Kidney (tissue), 14 donors: ENCODE measurements around the gene INPP5E. TPM values are rescaled to one million over a fixed set of nuclear protein-coding genes. Genes with fewer than 3 reads are reported as not detected.
"Not testable (repeated sequence)": the region's sequence is repeated elsewhere in the genome, so short reads cannot be mapped to it uniquely, and the experiment has no call there.

Experiments used
- DNase-seq, 5 donors: peaks; one replicate each; pipeline ENCODE4 v3.0.0-alpha.2; 2013 to 2020
- FAIRE-seq: peaks from 2 replicates; lab custom pipeline; 2012; peaks lifted over from hg19 to GRCh38; lab: Jason Lieb, UNC
- H3K27ac ChIP-seq, 2 donors: one replicate each; pipeline ENCODE4 v1.7.0; 2013; ENCODE audit warnings: low read depth in 2 of 2, low read length in 2 of 2, inconsistent platforms in 1 of 2
- H3K27me3 ChIP-seq: one replicate; pipeline ENCODE4 v1.7.1; 2013; ENCODE audit warnings: low read length, inconsistent platforms; ENCODE audit not compliant: control insufficient read depth, insufficient read depth
- H3K36me3 ChIP-seq, 3 donors: one replicate each; pipeline versions ENCODE4 v1.7.0 to v1.7.1; 2013; ENCODE audit warnings: low read length in 3 of 3, control low read depth in 1 of 3, inconsistent platforms in 1 of 3; ENCODE audit not compliant: insufficient read depth in 3 of 3, control insufficient read depth in 2 of 3
- H3K4me1 ChIP-seq, 3 donors: one replicate each; pipeline versions ENCODE4 v1.7.0 to v1.7.1; 2013; ENCODE audit warnings: low read length in 3 of 3, inconsistent platforms in 1 of 3, low read depth in 1 of 3; ENCODE audit not compliant: control insufficient read depth in 2 of 3, insufficient read depth in 2 of 3
- H3K4me3 ChIP-seq, 3 donors: one replicate each; pipeline versions ENCODE4 v1.7.0 to v1.8.1; 2013; ENCODE audit warnings: low read length in 3 of 3, control low read depth in 1 of 3, inconsistent platforms in 1 of 3
- H3K9ac ChIP-seq, 3 donors: one replicate each; pipeline versions ENCODE4 v1.7.0 to v1.7.1; 2013; ENCODE audit warnings: low read length in 3 of 3, control low read depth in 1 of 3, inconsistent platforms in 1 of 3
- H3K9me3 ChIP-seq, 3 donors: one replicate each; pipeline versions ENCODE4 v1.7.0 to v1.7.1; 2013; ENCODE audit warnings: low read length in 3 of 3, control low read depth in 1 of 3, inconsistent platforms in 1 of 3; ENCODE audit not compliant: control insufficient read depth in 2 of 3, insufficient read depth in 1 of 3
- intact Hi-C: fragments of 100-400 bp; cut with DNase I; formaldehyde crosslinking; loops from one replicate; pipeline ENCODE4 v1.11.1; 2022
- polyA plus RNA-seq: library from polyadenylated mRNA; stranded (reverse); fragments of 350-450 nt; fragmentation: Illumina TruSeq; extraction: RNeasy Lipid Tissue Mini Kit (QIAGEN cat#74804); gene quantifications from one replicate; pipeline ENCODE4 v1.2.3, GENCODE V29; 2014; ENCODE audit warnings: low read depth, low replicate concordance; ENCODE audit not compliant: insufficient read depth
- total RNA-seq: library from RNA; stranded (reverse); fragmentation: NEBNext Ultra II Directional; extraction: Animal tissue kit (Norgen Biotek cat#: 25700); gene quantifications from one replicate; pipeline ENCODE4 v1.2.1, GENCODE V29; 2021
- TF ChIP-seq, protein P1 (sequence below): IDR thresholded peaks from 3 replicates; pipeline ENCODE4 v1.5.1; 2012; ENCODE audit warnings: mild to moderate bottlenecking, moderate library complexity, borderline replicate concordance; ENCODE audit not compliant: insufficient read depth; ENCODE audit errors: extremely low read depth
- donor health status: control.
- donor health status: control.
- donor health status: control.
- donor health status: control.
- donor health status: control.
- donor health status: DM: yes; HTN: yes; CAD: no.
- donor health status: Normal renal cell carcinoma (clear cell type).

INPP5E gene
- total and polyA plus RNA-seq, 2 donors from 2014 or later, result 6.9 to 14.0 TPM

DNA sequence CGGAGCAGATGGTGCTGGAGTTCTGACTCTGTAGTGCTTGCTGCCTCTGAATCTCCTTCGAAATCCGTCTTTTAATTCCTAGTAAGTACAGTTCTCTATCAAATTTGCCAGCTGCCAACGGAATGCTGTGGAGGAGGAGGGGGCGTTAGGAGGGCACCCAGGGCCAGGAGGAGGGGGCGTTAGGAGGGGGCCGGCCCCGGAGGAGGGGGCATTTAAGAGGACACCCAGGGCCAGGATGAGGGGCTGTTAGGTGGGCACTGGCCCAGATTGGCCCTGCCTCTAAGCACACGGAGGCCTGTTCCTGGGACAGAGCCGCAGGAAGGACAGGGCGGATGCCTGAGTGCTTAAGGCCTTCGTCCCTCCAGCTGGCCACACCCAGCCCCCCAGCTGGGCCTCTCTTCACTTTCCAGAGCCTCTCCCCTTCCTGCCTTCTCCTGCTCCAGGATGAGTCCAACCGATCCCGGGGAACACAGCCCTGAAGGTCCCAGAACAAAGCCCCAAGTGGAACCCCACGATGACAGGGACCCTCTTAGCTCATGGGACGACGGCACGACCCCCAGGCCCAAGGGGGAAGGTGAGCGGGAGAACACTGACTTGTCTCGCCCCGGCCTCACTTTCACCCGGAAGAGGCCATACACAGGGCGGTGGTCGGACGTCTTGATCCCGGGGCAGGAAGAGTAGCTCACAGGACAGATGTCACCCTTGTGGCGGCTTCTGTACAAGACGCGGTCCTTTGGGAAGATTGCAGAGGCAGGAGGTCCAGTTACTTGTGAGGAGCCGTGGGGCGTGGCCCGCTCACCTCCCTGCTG, 9.8 kb downstream of the INPP5E start:
- Histone ChIP-seq H3K27me3 (no peaks in the 10 kb centered on the region), H3K4me1 (no peaks in the 10 kb centered on the region), H3K9me3 (no peaks in the 10 kb centered on the region), H3K27ac (no peak overlapping the region), H3K9ac (no peak overlapping the region), H3K4me3 (no peak overlapping the region), H3K36me3 (peaks cover 0 to 7% (median under 1%) of the 10 kb centered on the region in 3 donors)
- DNase-seq, result no peak
- TF ChIP-seq, protein P1, sequence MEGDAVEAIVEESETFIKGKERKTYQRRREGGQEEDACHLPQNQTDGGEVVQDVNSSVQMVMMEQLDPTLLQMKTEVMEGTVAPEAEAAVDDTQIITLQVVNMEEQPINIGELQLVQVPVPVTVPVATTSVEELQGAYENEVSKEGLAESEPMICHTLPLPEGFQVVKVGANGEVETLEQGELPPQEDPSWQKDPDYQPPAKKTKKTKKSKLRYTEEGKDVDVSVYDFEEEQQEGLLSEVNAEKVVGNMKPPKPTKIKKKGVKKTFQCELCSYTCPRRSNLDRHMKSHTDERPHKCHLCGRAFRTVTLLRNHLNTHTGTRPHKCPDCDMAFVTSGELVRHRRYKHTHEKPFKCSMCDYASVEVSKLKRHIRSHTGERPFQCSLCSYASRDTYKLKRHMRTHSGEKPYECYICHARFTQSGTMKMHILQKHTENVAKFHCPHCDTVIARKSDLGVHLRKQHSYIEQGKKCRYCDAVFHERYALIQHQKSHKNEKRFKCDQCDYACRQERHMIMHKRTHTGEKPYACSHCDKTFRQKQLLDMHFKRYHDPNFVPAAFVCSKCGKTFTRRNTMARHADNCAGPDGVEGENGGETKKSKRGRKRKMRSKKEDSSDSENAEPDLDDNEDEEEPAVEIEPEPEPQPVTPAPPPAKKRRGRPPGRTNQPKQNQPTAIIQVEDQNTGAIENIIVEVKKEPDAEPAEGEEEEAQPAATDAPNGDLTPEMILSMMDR, result no peak
- no peak for FAIRE-seq
- intact Hi-C loops, result no loop called here

DNA sequence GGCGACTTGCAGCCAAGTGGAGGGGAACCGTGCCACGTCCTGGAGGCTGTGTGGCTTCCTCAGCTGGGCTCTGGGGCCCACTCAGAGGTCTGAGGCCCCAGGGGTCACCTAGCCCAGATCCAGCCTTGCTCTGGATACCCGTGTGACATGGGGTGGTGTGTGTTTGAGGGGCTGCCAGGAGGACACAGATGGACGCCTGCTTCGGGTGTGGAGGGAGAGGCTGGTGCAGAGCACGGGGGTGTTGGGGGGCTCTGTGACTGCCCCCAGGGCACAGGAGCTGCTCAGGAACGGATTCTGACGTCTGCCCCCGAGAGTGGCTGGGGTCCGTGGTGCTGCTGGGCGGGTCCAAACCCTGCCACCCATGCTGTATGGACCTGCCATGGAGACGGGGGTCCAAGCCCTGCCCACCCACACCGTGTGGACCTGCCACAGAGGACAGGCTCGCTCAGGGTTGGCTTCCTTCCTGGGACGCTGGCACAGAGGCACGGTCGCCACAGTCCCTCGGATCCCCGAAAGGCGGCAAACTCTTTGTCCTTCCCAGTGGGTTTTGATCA, 10.5 kb downstream of the INPP5E start:
- H3K36me3 ChIP-seq, result peaks cover 0 to 8% (median 7%) of the 10 kb centered on the region in 3 donors
- TF ChIP-seq, protein P1, result no peak
- no peaks in the 10 kb centered on the region for H3K4me1 ChIP-seq
- intact Hi-C loops, result no loop called here
- no peak for FAIRE-seq
- no peaks in the 10 kb centered on the region for H3K9me3 ChIP-seq
- no peak overlapping the region for H3K9ac ChIP-seq
- DNase-seq, result no peak
- no peak overlapping the region for H3K4me3 ChIP-seq
- no peak overlapping the region for H3K27ac ChIP-seq
- no peaks in the 10 kb centered on the region for H3K27me3 ChIP-seq

DNA sequence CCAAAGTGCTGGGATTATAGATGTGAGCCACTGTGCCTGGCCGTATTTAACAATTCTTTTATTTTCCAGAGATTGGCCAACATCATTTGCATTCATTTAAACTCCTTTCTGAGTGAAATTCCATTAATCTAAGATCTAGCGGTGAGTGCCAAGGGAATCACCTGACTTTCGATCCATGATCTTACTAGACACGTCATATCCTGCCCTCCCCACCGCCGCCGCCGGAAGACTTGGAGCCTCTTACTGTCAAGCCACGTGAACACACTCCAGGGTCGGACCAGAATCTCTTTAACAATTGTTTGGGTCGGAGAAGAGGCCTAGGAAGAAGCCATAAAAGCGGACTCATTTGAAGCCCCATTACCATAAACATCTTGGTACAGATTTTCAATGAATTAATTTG, 12.9 kb downstream of the INPP5E start:
- no peak overlapping the region for H3K9ac ChIP-seq
- H3K4me3 ChIP-seq, result no peak overlapping the region
- DNase-seq, result no peak
- no peaks in the 10 kb centered on the region for H3K9me3 ChIP-seq
- intact Hi-C loops, result no loop called here
- FAIRE-seq, result no peak
- peaks cover 0 to 25% (median 17%) of the 10 kb centered on the region in 3 donors for H3K36me3 ChIP-seq
- H3K27me3 ChIP-seq, result no peaks in the 10 kb centered on the region
- H3K27ac ChIP-seq, result no peak overlapping the region
- H3K4me1 ChIP-seq, result no peaks in the 10 kb centered on the region
- TF ChIP-seq, protein P1, result no peak

DNA sequence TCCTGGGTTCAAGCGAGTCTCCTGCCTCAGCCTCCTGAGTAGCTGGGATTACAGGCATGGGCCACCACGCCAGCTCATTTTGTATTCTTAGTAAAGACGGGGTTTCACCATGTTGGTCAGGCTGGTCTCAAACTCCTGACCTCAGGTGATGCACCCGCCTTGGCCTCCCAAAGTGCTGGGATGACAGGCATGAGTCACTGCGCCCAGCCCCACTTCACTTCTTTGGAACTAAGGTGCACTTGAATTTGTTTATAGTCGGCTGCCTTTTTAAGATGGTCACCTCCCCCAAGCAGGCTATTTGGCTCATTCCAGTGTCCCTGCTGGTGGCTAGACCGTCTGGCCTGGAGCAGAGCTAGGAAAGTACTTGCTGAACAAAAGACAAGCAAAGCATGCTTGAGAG, 14.3 kb downstream of the INPP5E start:
- intact Hi-C loops, FAIRE-seq, H3K27me3 ChIP-seq, H3K27ac ChIP-seq, H3K4me3 ChIP-seq, DNase-seq, H3K9ac ChIP-seq, H3K9me3 ChIP-seq, H3K4me1 ChIP-seq: not testable (repeated sequence)
- peaks cover 0 to 34% (median 14%) of the 10 kb centered on the region in 3 donors for H3K36me3 ChIP-seq
